ACC112 (cell line): Measurements from ENCODE around the gene LYZL1.

Experiments
- H2AFZ ChIP-seq: fragments of 200-600 bp; sonication (generic); one replicate; pipeline ENCODE4 v1.6.0; 2017; ENCODE audit warnings: antibody characterized with exemption, low read length; ENCODE audit not compliant: unreplicated experiment
- H3K27ac ChIP-seq: fragments of 200-600 bp; sonication (generic); 2 replicates; pipeline ENCODE4 v1.5.1; 2014; ENCODE audit warnings: low read depth, mild to moderate bottlenecking, antibody characterized with exemption, low read length, moderate library complexity
- H3K27me3 ChIP-seq: fragments of 200-600 bp; sonication (generic); 2 replicates; pipeline ENCODE4 v1.6.1; 2014; ENCODE audit warnings: mild to moderate bottlenecking, antibody characterized with exemption, low read length, moderate library complexity, mixed read lengths; ENCODE audit not compliant: insufficient read depth
- H3K36me3 ChIP-seq: fragments of 200-600 bp; sonication (generic); 2 replicates; pipeline ENCODE4 v1.6.1; 2016; ENCODE audit warnings: mild to moderate bottlenecking, antibody characterized with exemption, low read length, moderate library complexity, mixed read lengths; ENCODE audit not compliant: insufficient read depth
- H3K4me1 ChIP-seq: fragments of 200-600 bp; sonication (generic); one replicate; pipeline ENCODE4 v1.6.1; 2016; ENCODE audit warnings: low read length, mixed read lengths; ENCODE audit not compliant: insufficient read depth, unreplicated experiment, control insufficient read depth
- H3K4me3 ChIP-seq: fragments of 200-600 bp; sonication (generic); 2 replicates; pipeline ENCODE4 v1.5.1; 2014; ENCODE audit warnings: mild to moderate bottlenecking, low read depth, low read length
- H3K79me2 ChIP-seq: fragments of 200-600 bp; sonication (generic); one replicate; pipeline ENCODE4 v1.6.0; 2016; ENCODE audit warnings: low read length; ENCODE audit not compliant: control insufficient read depth, unreplicated experiment, insufficient read depth

The LYZL1 gene

GRCh38 chr10:29249018-29249417, 39.9 kb upstream of the LYZL1 start:
- Histone ChIP-seq H3K79me2 (no peaks in the 10 kb centered on the region), H2AFZ (no peak overlapping the region), H3K36me3 (no peaks in the 10 kb centered on the region), H3K4me3 (no peak overlapping the region), H3K4me1 (peaks cover 6% of the 10 kb centered on the region), H3K27ac (no peak overlapping the region), H3K27me3 (peaks cover 54% of the 10 kb centered on the region)

GRCh38 chr10:29250066-29250465, 38.8 kb upstream of the LYZL1 start:
- H3K27ac ChIP-seq, result no peak overlapping the region
- no peak overlapping the region for H2AFZ ChIP-seq
- H3K27me3 ChIP-seq, result peaks cover 51% of the 10 kb centered on the region
- peaks cover 6% of the 10 kb centered on the region for H3K4me1 ChIP-seq
- no peaks in the 10 kb centered on the region for H3K79me2 ChIP-seq
- H3K4me3 ChIP-seq, result no peak overlapping the region
- H3K36me3 ChIP-seq, result no peaks in the 10 kb centered on the region

GRCh38 chr10:29252811-29253689, 35.8 kb upstream of the LYZL1 start:
- H3K27ac ChIP-seq, result no peak overlapping the region
- H3K27me3 ChIP-seq, result peaks cover 51% of the 10 kb centered on the region
- no peaks in the 10 kb centered on the region for H3K36me3 ChIP-seq
- H3K79me2 ChIP-seq, result no peaks in the 10 kb centered on the region
- no peak overlapping the region for H2AFZ ChIP-seq
- H3K4me3 ChIP-seq, result peak overlapping the region; percentile 47; the same call in 1 of the 2 replicates
- peaks cover 26% of the 10 kb centered on the region for H3K4me1 ChIP-seq

GRCh38 chr10:29253690-29254029, 35.2 kb upstream of the LYZL1 start:
- H3K27ac ChIP-seq, result no peak overlapping the region
- H3K4me1 ChIP-seq, result peaks cover 27% of the 10 kb centered on the region
- peaks cover 51% of the 10 kb centered on the region for H3K27me3 ChIP-seq
- H3K4me3 ChIP-seq, result no peak overlapping the region
- H3K79me2 ChIP-seq, result no peaks in the 10 kb centered on the region
- no peak overlapping the region for H2AFZ ChIP-seq
- no peaks in the 10 kb centered on the region for H3K36me3 ChIP-seq

- Histone ChIP-seq H3K4me3 (no peak overlapping the region), H3K27me3 (peaks cover 46% of the 10 kb centered on the region), H2AFZ (no peak overlapping the region), H3K27ac (no peak overlapping the region), H3K79me2 (no peaks in the 10 kb centered on the region), H3K36me3 (no peaks in the 10 kb centered on the region), H3K4me1 (peaks cover 27% of the 10 kb centered on the region)
These were observed 34.5 kb upstream of the LYZL1 start for GRCh38 chr10:29254123-29255046.

- Histone ChIP-seq H3K79me2 (no peaks in the 10 kb centered on the region), H3K27ac (no peak overlapping the region), H3K4me3 (no peak overlapping the region), H3K36me3 (no peaks in the 10 kb centered on the region), H3K4me1 (peaks cover 27% of the 10 kb centered on the region), H2AFZ (no peak overlapping the region), H3K27me3 (peaks cover 40% of the 10 kb centered on the region)
These were observed 33.8 kb upstream of the LYZL1 start for GRCh38 chr10:29255104-29255503.

GRCh38 chr10:29256019-29256418, 32.9 kb upstream of the LYZL1 start:
- H3K4me3 ChIP-seq, result no peak overlapping the region
- H3K79me2 ChIP-seq, result no peaks in the 10 kb centered on the region
- H2AFZ ChIP-seq, result no peak overlapping the region
- peaks cover 31% of the 10 kb centered on the region for H3K27me3 ChIP-seq
- H3K36me3 ChIP-seq, result no peaks in the 10 kb centered on the region
- no peak overlapping the region for H3K27ac ChIP-seq
- peaks cover 27% of the 10 kb centered on the region for H3K4me1 ChIP-seq

- H3K27me3 ChIP-seq, result peaks cover 25% of the 10 kb centered on the region
- no peaks in the 10 kb centered on the region for H3K36me3 ChIP-seq
- H3K4me3 ChIP-seq, result peak overlapping the region; percentile 19
- H2AFZ ChIP-seq, result no peak overlapping the region
- peak overlapping the region; percentile 26; the same call in 1 of the 2 replicates for H3K27ac ChIP-seq
- H3K79me2 ChIP-seq, result no peaks in the 10 kb centered on the region
- H3K4me1 ChIP-seq, result peaks cover 27% of the 10 kb centered on the region
These were observed 32.3 kb upstream of the LYZL1 start for GRCh38 chr10:29256586-29256985.

GRCh38 chr10:29257106-29257783, 31.6 kb upstream of the LYZL1 start:
- Histone ChIP-seq H3K27ac (peak overlapping the region; percentile 64), H3K36me3 (no peaks in the 10 kb centered on the region), H2AFZ (no peak overlapping the region), H3K4me3 (peak overlapping the region; percentile 19), H3K27me3 (peaks cover 23% of the 10 kb centered on the region), H3K4me1 (peaks cover 27% of the 10 kb centered on the region), H3K79me2 (no peaks in the 10 kb centered on the region)

GRCh38 chr10:29257784-29258135, 31.1 kb upstream of the LYZL1 start:
- Histone ChIP-seq H3K36me3 (no peaks in the 10 kb centered on the region), H3K4me1 (peaks cover 27% of the 10 kb centered on the region), H3K27ac (peak overlapping the region; percentile 64), H2AFZ (no peak overlapping the region), H3K27me3 (peaks cover 20% of the 10 kb centered on the region), H3K4me3 (no peak overlapping the region), H3K79me2 (no peaks in the 10 kb centered on the region)
